IMR-90 (cell line): ENCODE measurements around the gene XAB2. TPM values are rescaled to one million over a fixed set of nuclear protein-coding genes. Genes with fewer than 3 reads are reported as not detected.

Experiments used
- ATAC-seq: fragments of 200-7000 bp; cut with Tn5 transposase; 2 replicates; pipeline ENCODE4 v1.9.1; 2020; ENCODE audit warnings: low read depth, mild to moderate bottlenecking, moderate library complexity
- BruUV-seq: library from RNA; stranded (reverse); fragments of 400-500 nt; replicated peaks from 2 replicates; lab custom pipeline; 2021; lab: Mats Ljungman, UMichigan
- CTCF ChIA-PET: fragments of 300-600 bp; formaldehyde crosslinking; extraction: SDS; loops from one replicate; lab custom pipeline; 2021; ENCODE audit warnings: antibody characterized with exemption; lab: Yijun Ruan, JAX
- POLR2A ChIA-PET: fragments of 300-600 bp; sonication (Branson Sonifier 250); formaldehyde crosslinking; loops from one replicate; lab custom pipeline; 2022; ENCODE audit warnings: antibody characterized with exemption; ENCODE audit not compliant: unreplicated experiment; lab: Charles Lee
- DNase-seq: peaks from one replicate; pipeline ENCODE4 v3.0.0; 2013
- H2AFZ ChIP-seq: replicated peaks from 2 replicates; pipeline ENCODE3; 2013; ENCODE audit warnings: low read length, mild to moderate bottlenecking; ENCODE audit not compliant: poor library complexity
- H2AK5ac ChIP-seq: 2 replicates; pipeline ENCODE4 v1.6.1; 2013; ENCODE audit warnings: low read depth, low read length, inconsistent platforms
- H2AK9ac ChIP-seq: replicated peaks from 2 replicates; pipeline ENCODE3; 2013; ENCODE audit warnings: mild to moderate bottlenecking, low read depth, low read length, moderate library complexity; ENCODE audit not compliant: poor library complexity
- H2BK120ac ChIP-seq: 2 replicates; pipeline ENCODE4 v1.6.1; 2013; ENCODE audit warnings: low read depth, low read length, inconsistent platforms
- H2BK15ac ChIP-seq: 3 replicates; pipeline ENCODE4 v1.6.1; 2013; ENCODE audit warnings: low read depth, low read length, inconsistent platforms
- H2BK20ac ChIP-seq: 2 replicates; pipeline ENCODE4 v1.6.1; 2013; ENCODE audit warnings: low read depth, mild to moderate bottlenecking, inconsistent platforms, low read length, moderate library complexity
- H2BK5ac ChIP-seq: 2 replicates; pipeline ENCODE4 v1.6.1; 2013; ENCODE audit warnings: mild to moderate bottlenecking, low read depth, low read length, inconsistent platforms; ENCODE audit not compliant: poor library complexity, severe bottlenecking
- H3K14ac ChIP-seq: replicated peaks from 2 replicates; pipeline ENCODE4 v1.6.1; 2013; ENCODE audit warnings: low read depth, low read length, inconsistent platforms
- H3K18ac ChIP-seq: 2 replicates; pipeline ENCODE4 v1.6.1; 2013; ENCODE audit warnings: low read depth, low read length, control low read depth
- H3K23ac ChIP-seq: 2 replicates; pipeline ENCODE4 v1.6.1; 2013; ENCODE audit warnings: low read depth, low read length, inconsistent platforms
- H3K27ac ChIP-seq: 2 replicates; pipeline ENCODE4 v1.5.1; 2013; ENCODE audit warnings: mild to moderate bottlenecking, control low read depth, low read length; ENCODE audit not compliant: insufficient read depth
- H3K27me3 ChIP-seq: 2 replicates; pipeline ENCODE4 v1.6.1; 2013; ENCODE audit warnings: low read length; ENCODE audit not compliant: control insufficient read depth, insufficient read depth
- H3K36me3 ChIP-seq: 2 replicates; pipeline ENCODE4 v1.6.1; 2013; ENCODE audit warnings: low read length, mixed read lengths; ENCODE audit not compliant: control insufficient read depth, insufficient read depth
- H3K4ac ChIP-seq: 2 replicates; pipeline ENCODE4 v1.6.1; 2013; ENCODE audit warnings: low read depth, low read length, inconsistent platforms
- H3K4me1 ChIP-seq: 2 replicates; pipeline ENCODE4 v1.6.1; 2013; ENCODE audit warnings: low read length, mixed read lengths; ENCODE audit not compliant: control insufficient read depth, insufficient read depth
- H3K4me2 ChIP-seq: 2 replicates; pipeline ENCODE4 v1.6.1; 2013; ENCODE audit warnings: low read depth, mild to moderate bottlenecking, control low read depth, low read length, moderate library complexity
- H3K4me3 ChIP-seq: 2 replicates; pipeline ENCODE4 v1.5.1; 2013; ENCODE audit warnings: low read depth, mild to moderate bottlenecking, control low read depth, low read length, moderate library complexity; ENCODE audit not compliant: insufficient read depth
- H3K56ac ChIP-seq: 2 replicates; pipeline ENCODE4 v1.6.1; 2013; ENCODE audit warnings: low read length, inconsistent platforms; ENCODE audit not compliant: insufficient read depth; ENCODE audit errors: extremely low read depth
- H3K79me1 ChIP-seq, 2 experiments: 2 replicates each; pipeline ENCODE4 v1.6.1; 2013; ENCODE audit warnings: low read length in 2 of 2, inconsistent platforms in 1 of 2, low read depth in 1 of 2
- H3K9ac ChIP-seq: 2 replicates; pipeline ENCODE4 v1.6.1; 2013; ENCODE audit warnings: low read depth, low read length, control low read depth
- H3K9me1 ChIP-seq: 2 replicates; pipeline ENCODE4 v1.6.1; 2013; ENCODE audit warnings: low read length, inconsistent platforms; ENCODE audit not compliant: insufficient read depth
- H3K9me3 ChIP-seq: 2 replicates; pipeline ENCODE4 v1.6.1; 2013; ENCODE audit warnings: low read length; ENCODE audit not compliant: control insufficient read depth, insufficient read depth
- H4K20me1 ChIP-seq: 2 replicates; pipeline ENCODE4 v1.6.1; 2013; ENCODE audit warnings: low read length, inconsistent platforms; ENCODE audit not compliant: insufficient read depth
- H4K5ac ChIP-seq: 2 replicates; pipeline ENCODE4 v1.6.1; 2013; ENCODE audit warnings: mild to moderate bottlenecking, low read depth, low read length, control low read depth
- H4K8ac ChIP-seq, 2 experiments: 2 replicates each; pipeline ENCODE4 v1.6.1; 2013; ENCODE audit warnings: low read depth in 2 of 2, low read length in 2 of 2, control low read depth in 1 of 2, inconsistent platforms in 1 of 2
- H4K91ac ChIP-seq: 2 replicates; pipeline ENCODE4 v1.6.1; 2013; ENCODE audit warnings: low read depth, low read length, inconsistent platforms; ENCODE audit not compliant: insufficient read depth
- BHLHE40 ChIP-seq: fragments of 150-350 bp; IDR thresholded peaks from 2 replicates; pipeline ENCODE4 v1.6.1; 2016; ENCODE audit warnings: mild to moderate bottlenecking, low read depth, low read length
- CEBPB ChIP-seq: IDR thresholded peaks from 2 replicates; pipeline ENCODE4 v1.6.1; 2012; ENCODE audit warnings: low read depth, low read length, improper control_type of control experiment
- CHD1 ChIP-seq: IDR thresholded peaks from 2 replicates; pipeline ENCODE4 v1.6.1; 2012; ENCODE audit warnings: low read depth, low read length, improper control_type of control experiment
- CTCF ChIP-seq: conservative IDR thresholded peaks from 2 replicates; pipeline ENCODE4 v1.5.1; 2012; ENCODE audit warnings: mild to moderate bottlenecking, low read depth, low read length, improper control_type of control experiment
- ELK1 ChIP-seq: fragments of 150-350 bp; IDR thresholded peaks from 2 replicates; pipeline ENCODE4 v1.6.1; 2016; ENCODE audit warnings: low read depth, mild to moderate bottlenecking, low read length, moderate library complexity, borderline replicate concordance
- FOS ChIP-seq: fragments of 150-350 bp; IDR thresholded peaks from 2 replicates; pipeline ENCODE4 v1.6.1; 2016; ENCODE audit warnings: low read depth, low read length
- MAFK ChIP-seq: IDR thresholded peaks from 2 replicates; pipeline ENCODE4 v1.6.1; 2012; ENCODE audit warnings: low read depth, low read length, improper control_type of control experiment
- MAZ ChIP-seq: IDR thresholded peaks from 2 replicates; pipeline ENCODE4 v1.6.1; 2012; ENCODE audit warnings: low read depth, mild to moderate bottlenecking, low read length, improper control_type of control experiment, moderate library complexity, borderline replicate concordance
- MXI1 ChIP-seq: IDR thresholded peaks from 2 replicates; pipeline ENCODE4 v1.6.1; 2012; ENCODE audit warnings: low read depth, mild to moderate bottlenecking, low read length, moderate library complexity, borderline replicate concordance
- NFE2L2 ChIP-seq: fragments of 150-350 bp; IDR thresholded peaks from 2 replicates; pipeline ENCODE4 v1.6.1; 2016; ENCODE audit warnings: low read depth, mild to moderate bottlenecking, low read length
- POLR2A ChIP-seq: IDR thresholded peaks from 2 replicates; pipeline ENCODE4 v1.6.1; 2012; ENCODE audit warnings: mild to moderate bottlenecking, low read depth, low read length
- RAD21 ChIP-seq: IDR thresholded peaks from 2 replicates; pipeline ENCODE4 v1.6.1; 2012; ENCODE audit warnings: low read length, improper control_type of control experiment
- RCOR1 ChIP-seq: IDR thresholded peaks from 2 replicates; pipeline ENCODE4 v1.6.1; 2012; ENCODE audit warnings: mild to moderate bottlenecking, low read length, improper control_type of control experiment; ENCODE audit not compliant: insufficient replicate concordance
- RFX5 ChIP-seq: IDR thresholded peaks from 2 replicates; pipeline ENCODE4 v1.8.0; 2012; ENCODE audit warnings: low read depth, mild to moderate bottlenecking, low read length, moderate library complexity
- SMC3 ChIP-seq: fragments of 150-350 bp; IDR thresholded peaks from 2 replicates; pipeline ENCODE4 v1.6.1; 2016; ENCODE audit warnings: low read depth, mild to moderate bottlenecking, antibody characterized with exemption, low read length, moderate library complexity
- USF2 ChIP-seq: fragments of 150-350 bp; IDR thresholded peaks from 2 replicates; pipeline ENCODE4 v1.6.1; 2017; ENCODE audit warnings: mild to moderate bottlenecking, antibody characterized with exemption, low read length, low read depth
- WGBS, 2 experiments: methylation state at CpG; one replicate each; pipeline versions ENCODE4 v1.1.5 to v1.1.7; 2013; ENCODE audit warnings: missing lambda C conversion rate in 2 of 2; ENCODE audit not compliant: insufficient read length in 1 of 2; ENCODE audit errors: extremely low coverage in 2 of 2; 5-methylcytosine and 5-hydroxymethylcytosine counted together
- dilution Hi-C: fragments of 300-500 bp; cut with HindIII; formaldehyde crosslinking; loops from one replicate; pipeline ENCODE4 v1.14.3; 2018; ENCODE audit warnings: low sequenced_read_pairs; ENCODE audit not compliant: unreplicated experiment
- in situ Hi-C: fragments of 300-500 bp; cut with MboI; formaldehyde crosslinking; loops from 3 replicates; pipeline ENCODE4 v1.14.3; 2019; ENCODE audit warnings: low sequenced_read_pairs, inconsistent platforms, mixed read lengths
- intact Hi-C: fragments of 100-400 bp; cut with micrococcal nuclease; formaldehyde crosslinking; loops from 2 replicates; pipeline ENCODE4 v1.10.0; 2022
- polyA plus RNA-seq, 3 experiments: library from polyadenylated mRNA; depleted of rRNA; stranded (reverse); fragments of >200 nt; gene quantifications; 2 replicates each; pipeline ENCODE4 v1.2.3, GENCODE V29; 2012; ENCODE audit warnings: low replicate concordance in 1 of 3
- total RNA-seq: library from RNA; depleted of rRNA; stranded (reverse); fragments of >200 nt; gene quantifications from 2 replicates; pipeline ENCODE4 v1.2.3, GENCODE V29; 2012

XAB2 gene
- total and polyA plus RNA-seq, 2 of the 4 experiments (the other 2 are of a cell fraction) = 29.9 to 34.4 TPM

- WGBS, 2 experiments = 59% methylated on average over 4 of the region's 6 CpGs; no CpG with 5 or more reads in 1 of the 2 experiments
- Histone ChIP-seq H3K36me3 (no peaks in the 10 kb centered on the region), H4K20me1 (no peaks in the 10 kb centered on the region), H3K9me3 (no peaks in the 10 kb centered on the region), H2AK9ac (no peak overlapping the region), H2BK5ac (no peak overlapping the region), H3K4me1 (no peaks in the 10 kb centered on the region), H3K27me3 (peaks cover 7% of the 10 kb centered on the region), H3K14ac (no peak overlapping the region), H3K4ac (no peak overlapping the region), H3K18ac (no peak overlapping the region), H3K79me1 (no peaks in the 10 kb centered on the region), H3K9me1 (no peaks in the 10 kb centered on the region), H4K8ac (no peak overlapping the region), H4K91ac (no peak overlapping the region), H3K4me2 (no peak overlapping the region), H2BK120ac (no peak overlapping the region), H4K5ac (no peak overlapping the region), H2AK5ac (no peak overlapping the region), H3K56ac (no peak overlapping the region), H2BK20ac (no peak overlapping the region), H3K4me3 (no peak overlapping the region), H3K27ac (no peak overlapping the region), H3K9ac (no peak overlapping the region), H2BK15ac (no peak overlapping the region), H3K23ac (no peak overlapping the region), H2AFZ (no peak overlapping the region)
- no peak for TF ChIP-seq FOS
- TF ChIP-seq CEBPB = no peak
- no peak for TF ChIP-seq MAFK
- TF ChIP-seq USF2 = no peak
- TF ChIP-seq RFX5 = no peak
- no peak for TF ChIP-seq BHLHE40
- no peak for TF ChIP-seq CTCF
- TF ChIP-seq RAD21 = no peak
- TF ChIP-seq CHD1 = no peak
- no peak for TF ChIP-seq RCOR1
- no peak for TF ChIP-seq SMC3
- no peak for TF ChIP-seq POLR2A
- TF ChIP-seq MXI1 = no peak
- TF ChIP-seq NFE2L2 = no peak
- no peak for TF ChIP-seq ELK1
- TF ChIP-seq MAZ = no peak
- no peak for ATAC-seq
- in situ Hi-C loops = no loop called here
- CTCF ChIA-PET = interaction anchor here (2.8 kb wide), 1 partner anchor 11 kb away, joined by 10 read pairs; no protein-coding TSS in a partner anchor
- intact Hi-C loops = no loop called here
- POLR2A ChIA-PET = no interaction called here
- dilution Hi-C loops = no loop called here
- BruUV-seq = no TSS peak
- no peak for DNase-seq
Observed at GRCh38 chr19:7579182-7579581, 50.2 kb downstream of the XAB2 start.
